HFFc6 (cell line): ENCODE data around the gene MAST4. TPM values are rescaled to one million over a fixed set of nuclear protein-coding genes. Genes with fewer than 3 reads are reported as not detected.

Experiments
- DNase-seq: peaks from one replicate; pipeline ENCODE4 v3.0.0-alpha.2; 2018
- H3K27ac Mint-ChIP-seq: 2 replicates; pipeline ENCODE4 v1.8.0; 2020; ENCODE audit warnings: mild to moderate bottlenecking, mixed read lengths
- H3K27me3 Mint-ChIP-seq: 2 replicates; pipeline ENCODE4 v1.8.0; 2021; ENCODE audit warnings: mild to moderate bottlenecking, moderate library complexity, mixed read lengths; ENCODE audit not compliant: insufficient read depth
- H3K36me3 Mint-ChIP-seq: 2 replicates; pipeline ENCODE4 v1.8.0; 2021; ENCODE audit warnings: low read depth, mixed read lengths
- H3K4me1 Mint-ChIP-seq: 2 replicates; pipeline ENCODE4 v1.8.0; 2020; ENCODE audit warnings: low read depth, mixed read lengths
- H3K4me3 Mint-ChIP-seq: 2 replicates; pipeline ENCODE4 v1.8.0; 2020; ENCODE audit warnings: mild to moderate bottlenecking, moderate library complexity, mixed read lengths
- H3K9me3 Mint-ChIP-seq: 2 replicates; pipeline ENCODE4 v1.8.0; 2020; ENCODE audit warnings: mild to moderate bottlenecking, mixed read lengths
- CTCF ChIP-seq: fragments of 200-600 bp; sonication (generic); IDR thresholded peaks from 2 replicates; pipeline ENCODE4 v1.5.0; 2021; ENCODE audit warnings: antibody characterized with exemption, mild to moderate bottlenecking
- total RNA-seq, 6 experiments: library from RNA; stranded (reverse); fragmentation: NEBNext Ultra II Directional; extraction: Animal tissue kit (Norgen Biotek cat#: 25700); gene quantifications; 2 replicates in 1 of 6; 3 replicates in 5 of 6; pipeline ENCODE4 v1.2.3, GENCODE V29; 2021

The MAST4 gene
- total RNA-seq, 6 experiments from 2014 or later, result 3.0 to 5.6 (median 3.9) TPM

GRCh38 chr5:66565878-66566277 lies 30.3 kb upstream of the MAST4 start:
- Mint-ChIP-seq H3K27ac (no peak overlapping the region), H3K27me3 (no peaks in the 10 kb centered on the region), H3K36me3 (no peaks in the 10 kb centered on the region), H3K9me3 (peaks cover 5% of the 10 kb centered on the region), H3K4me3 (no peak overlapping the region), H3K4me1 (no peaks in the 10 kb centered on the region)
- no peak for DNase-seq
- no peak for TF ChIP-seq CTCF

GRCh38 chr5:66567474-66567873 lies 28.7 kb upstream of the MAST4 start:
- TF ChIP-seq CTCF, result no peak
- Mint-ChIP-seq H3K9me3 (peaks cover 5% of the 10 kb centered on the region), H3K36me3 (no peaks in the 10 kb centered on the region), H3K27ac (no peak overlapping the region), H3K4me1 (no peaks in the 10 kb centered on the region), H3K4me3 (no peak overlapping the region), H3K27me3 (no peaks in the 10 kb centered on the region)
- DNase-seq, result no peak

- TF ChIP-seq CTCF, result no peak
- no peak for DNase-seq
- no peaks in the 10 kb centered on the region for H3K27me3 Mint-ChIP-seq
- no peak overlapping the region for H3K4me3 Mint-ChIP-seq
- H3K4me1 Mint-ChIP-seq, result no peaks in the 10 kb centered on the region
- peaks cover 5% of the 10 kb centered on the region for H3K9me3 Mint-ChIP-seq
- no peaks in the 10 kb centered on the region for H3K36me3 Mint-ChIP-seq
- no peak overlapping the region for H3K27ac Mint-ChIP-seq
Observed at GRCh38 chr5:66570201-66570600, 26.0 kb upstream of the MAST4 start.

GRCh38 chr5:66573733-66574132 lies 22.5 kb upstream of the MAST4 start:
- Mint-ChIP-seq H3K27me3 (peaks cover 2% of the 10 kb centered on the region; the same call in 1 of the 2 replicates), H3K9me3 (peaks cover 2% of the 10 kb centered on the region; the same call in 1 of the 2 replicates), H3K4me1 (no peaks in the 10 kb centered on the region), H3K4me3 (no peak overlapping the region), H3K36me3 (no peaks in the 10 kb centered on the region), H3K27ac (no peak overlapping the region)
- no peak for DNase-seq
- no peak for TF ChIP-seq CTCF

GRCh38 chr5:66582499-66583165 lies 13.6 kb upstream of the MAST4 start:
- Mint-ChIP-seq H3K4me1 (peaks cover 9% of the 10 kb centered on the region; the same call in 1 of the 2 replicates), H3K4me3 (peak overlapping the region; percentile 33), H3K36me3 (no peaks in the 10 kb centered on the region), H3K27ac (no peak overlapping the region), H3K27me3 (no peaks in the 10 kb centered on the region), H3K9me3 (no peaks in the 10 kb centered on the region)
- peak; percentile 27 for DNase-seq
- TF ChIP-seq CTCF, result no peak
